ENCODE results near the gene CTNNB1.

The CTNNB1 gene

DNA sequence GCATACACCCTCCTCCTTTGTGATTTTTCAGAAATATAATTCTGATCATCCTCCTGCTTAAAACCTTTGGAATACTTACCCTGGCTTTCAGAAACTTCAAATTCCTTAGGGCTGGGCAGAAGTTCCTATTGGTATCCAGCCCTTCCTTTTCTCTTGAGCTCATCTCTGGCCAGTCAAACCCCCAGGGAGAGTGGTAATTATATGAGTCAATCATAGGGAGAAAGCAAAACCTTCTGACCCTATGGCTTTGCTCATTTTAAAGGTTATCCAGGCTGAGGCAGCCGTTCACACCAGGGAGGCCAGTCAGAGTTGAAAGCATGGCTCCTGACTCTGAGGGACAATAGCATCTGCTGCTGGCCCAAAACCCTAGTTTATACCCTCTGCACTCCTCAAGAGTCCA, 23.9 kb upstream of the CTNNB1 start:
- TF ChIP-seq, protein P1, sequence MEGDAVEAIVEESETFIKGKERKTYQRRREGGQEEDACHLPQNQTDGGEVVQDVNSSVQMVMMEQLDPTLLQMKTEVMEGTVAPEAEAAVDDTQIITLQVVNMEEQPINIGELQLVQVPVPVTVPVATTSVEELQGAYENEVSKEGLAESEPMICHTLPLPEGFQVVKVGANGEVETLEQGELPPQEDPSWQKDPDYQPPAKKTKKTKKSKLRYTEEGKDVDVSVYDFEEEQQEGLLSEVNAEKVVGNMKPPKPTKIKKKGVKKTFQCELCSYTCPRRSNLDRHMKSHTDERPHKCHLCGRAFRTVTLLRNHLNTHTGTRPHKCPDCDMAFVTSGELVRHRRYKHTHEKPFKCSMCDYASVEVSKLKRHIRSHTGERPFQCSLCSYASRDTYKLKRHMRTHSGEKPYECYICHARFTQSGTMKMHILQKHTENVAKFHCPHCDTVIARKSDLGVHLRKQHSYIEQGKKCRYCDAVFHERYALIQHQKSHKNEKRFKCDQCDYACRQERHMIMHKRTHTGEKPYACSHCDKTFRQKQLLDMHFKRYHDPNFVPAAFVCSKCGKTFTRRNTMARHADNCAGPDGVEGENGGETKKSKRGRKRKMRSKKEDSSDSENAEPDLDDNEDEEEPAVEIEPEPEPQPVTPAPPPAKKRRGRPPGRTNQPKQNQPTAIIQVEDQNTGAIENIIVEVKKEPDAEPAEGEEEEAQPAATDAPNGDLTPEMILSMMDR (IDR thresholded peaks at IDR 0.05; ENCODE audit: insufficient read depth, low read length) = no peak
- no peak for TF ChIP-seq POLR2AphosphoS5 (IDR thresholded peaks at IDR 0.05; ENCODE audit: low read depth)
- Histone ChIP-seq H3K4me3 (replicated peaks; ENCODE audit: insufficient read depth, low read length) (no peak overlapping the region), H3K27ac (replicated peaks) (no peak overlapping the region), H3K27me3 (ENCODE audit: insufficient read depth, poor library complexity, severe bottlenecking) (peaks cover 5% of the 10 kb centered on the region)
- DNase-seq (ENCODE audit: low read depth in 1 of 2, low spot score in 1 of 2) = no peak

DNA sequence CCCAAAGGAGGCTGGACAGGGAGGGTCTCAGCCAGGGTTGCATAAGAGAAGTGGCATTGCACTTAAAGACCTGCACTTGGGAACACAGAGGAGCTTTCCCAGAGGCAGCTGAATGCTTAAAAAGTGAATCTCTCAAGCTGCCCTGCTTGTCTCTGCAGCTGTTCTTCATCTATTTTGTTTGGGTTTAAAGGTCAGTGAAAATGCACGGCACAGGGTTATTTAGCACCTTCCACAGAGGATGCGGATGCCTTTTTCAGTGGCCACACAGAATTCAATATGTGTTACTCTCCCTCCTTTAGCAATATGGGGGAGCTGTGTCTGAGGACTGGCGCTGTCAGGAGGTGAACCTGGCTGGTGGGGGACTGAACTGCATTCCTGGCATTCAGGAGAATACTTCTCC, 22.7 kb upstream of the CTNNB1 start:
- no peak overlapping the region for H3K27ac ChIP-seq (replicated peaks)
- DNase-seq (ENCODE audit: low read depth in 1 of 2, low spot score in 1 of 2) = no peak
- no peak overlapping the region for H3K4me3 ChIP-seq (replicated peaks; ENCODE audit: insufficient read depth, low read length)
- TF ChIP-seq GABPA (IDR thresholded peaks at IDR 0.05; ENCODE audit: low read depth) = no peak
- no peak for TF ChIP-seq POLR2AphosphoS5 (IDR thresholded peaks at IDR 0.05; ENCODE audit: low read depth)
- TF ChIP-seq, protein P2, sequence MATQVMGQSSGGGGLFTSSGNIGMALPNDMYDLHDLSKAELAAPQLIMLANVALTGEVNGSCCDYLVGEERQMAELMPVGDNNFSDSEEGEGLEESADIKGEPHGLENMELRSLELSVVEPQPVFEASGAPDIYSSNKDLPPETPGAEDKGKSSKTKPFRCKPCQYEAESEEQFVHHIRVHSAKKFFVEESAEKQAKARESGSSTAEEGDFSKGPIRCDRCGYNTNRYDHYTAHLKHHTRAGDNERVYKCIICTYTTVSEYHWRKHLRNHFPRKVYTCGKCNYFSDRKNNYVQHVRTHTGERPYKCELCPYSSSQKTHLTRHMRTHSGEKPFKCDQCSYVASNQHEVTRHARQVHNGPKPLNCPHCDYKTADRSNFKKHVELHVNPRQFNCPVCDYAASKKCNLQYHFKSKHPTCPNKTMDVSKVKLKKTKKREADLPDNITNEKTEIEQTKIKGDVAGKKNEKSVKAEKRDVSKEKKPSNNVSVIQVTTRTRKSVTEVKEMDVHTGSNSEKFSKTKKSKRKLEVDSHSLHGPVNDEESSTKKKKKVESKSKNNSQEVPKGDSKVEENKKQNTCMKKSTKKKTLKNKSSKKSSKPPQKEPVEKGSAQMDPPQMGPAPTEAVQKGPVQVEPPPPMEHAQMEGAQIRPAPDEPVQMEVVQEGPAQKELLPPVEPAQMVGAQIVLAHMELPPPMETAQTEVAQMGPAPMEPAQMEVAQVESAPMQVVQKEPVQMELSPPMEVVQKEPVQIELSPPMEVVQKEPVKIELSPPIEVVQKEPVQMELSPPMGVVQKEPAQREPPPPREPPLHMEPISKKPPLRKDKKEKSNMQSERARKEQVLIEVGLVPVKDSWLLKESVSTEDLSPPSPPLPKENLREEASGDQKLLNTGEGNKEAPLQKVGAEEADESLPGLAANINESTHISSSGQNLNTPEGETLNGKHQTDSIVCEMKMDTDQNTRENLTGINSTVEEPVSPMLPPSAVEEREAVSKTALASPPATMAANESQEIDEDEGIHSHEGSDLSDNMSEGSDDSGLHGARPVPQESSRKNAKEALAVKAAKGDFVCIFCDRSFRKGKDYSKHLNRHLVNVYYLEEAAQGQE (IDR thresholded peaks at IDR 0.05; ENCODE audit: insufficient replicate concordance, low read depth) = no peak
- TF ChIP-seq SPI1 (IDR thresholded peaks at IDR 0.05; ENCODE audit: borderline replicate concordance, low read depth) = no peak
- TF ChIP-seq, protein P1 (IDR thresholded peaks at IDR 0.05; ENCODE audit: insufficient read depth, low read length) = no peak
- H3K27me3 ChIP-seq (ENCODE audit: insufficient read depth, poor library complexity, severe bottlenecking) = peaks cover 5% of the 10 kb centered on the region

DNA sequence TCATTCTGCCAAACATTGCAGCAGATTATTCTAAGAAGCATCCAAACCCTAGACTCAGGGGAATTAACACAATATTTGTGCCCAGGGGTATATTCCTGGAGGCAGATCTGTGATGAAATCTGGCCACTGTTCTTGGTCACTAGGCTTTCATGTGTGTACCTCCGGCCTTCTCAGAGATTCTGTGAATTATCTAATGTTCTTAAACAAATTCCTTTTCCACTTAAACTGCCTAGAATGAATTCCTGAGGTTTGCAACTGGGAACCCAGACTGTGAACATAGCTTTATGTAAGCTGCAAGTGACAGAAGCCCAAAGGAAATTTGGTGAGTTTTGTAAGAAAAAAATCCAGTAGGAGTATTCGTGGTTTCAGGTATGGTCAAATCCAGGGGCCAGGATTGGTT, 20.7 kb upstream of the CTNNB1 start:
- no peak for TF ChIP-seq GABPA (IDR thresholded peaks at IDR 0.05; ENCODE audit: low read depth)
- TF ChIP-seq, protein P1 (IDR thresholded peaks at IDR 0.05; ENCODE audit: insufficient read depth, low read length) = no peak
- TF ChIP-seq POLR2AphosphoS5 (IDR thresholded peaks at IDR 0.05; ENCODE audit: low read depth) = no peak
- no peak for TF ChIP-seq SPI1 (IDR thresholded peaks at IDR 0.05; ENCODE audit: borderline replicate concordance, low read depth)
- TF ChIP-seq, protein P2 (IDR thresholded peaks at IDR 0.05; ENCODE audit: insufficient replicate concordance, low read depth) = no peak
- no peak for DNase-seq (ENCODE audit: low read depth in 1 of 2, low spot score in 1 of 2)
- Histone ChIP-seq H3K4me3 (replicated peaks; ENCODE audit: insufficient read depth, low read length) (no peak overlapping the region), H3K27ac (replicated peaks) (no peak overlapping the region), H3K27me3 (ENCODE audit: insufficient read depth, poor library complexity, severe bottlenecking) (no peaks in the 10 kb centered on the region)

DNA sequence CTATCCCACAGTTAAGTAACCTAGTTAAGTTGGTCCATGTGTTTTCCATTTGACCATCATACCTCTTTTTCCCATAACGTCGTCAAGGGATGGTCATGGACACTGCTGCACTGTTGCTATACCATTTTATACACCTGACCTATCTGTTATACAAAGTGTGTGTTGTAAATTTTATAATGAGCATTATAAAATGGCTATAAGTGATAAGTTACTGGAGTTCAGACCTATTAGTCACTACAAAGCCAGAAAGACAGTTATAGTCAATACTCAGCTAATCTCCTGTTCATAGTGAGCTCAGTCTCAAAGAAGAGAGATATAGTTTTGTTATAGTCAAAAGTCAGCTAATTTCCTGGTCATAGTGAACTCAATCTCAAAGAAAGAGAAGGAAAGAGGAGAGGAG, 18.9 kb upstream of the CTNNB1 start:
- DNase-seq (ENCODE audit: low read depth in 1 of 2, low spot score in 1 of 2) = no peak
- Histone ChIP-seq H3K27ac (replicated peaks) (no peak overlapping the region), H3K27me3 (ENCODE audit: insufficient read depth, poor library complexity, severe bottlenecking) (no peaks in the 10 kb centered on the region), H3K4me3 (replicated peaks; ENCODE audit: insufficient read depth, low read length) (no peak overlapping the region)
- TF ChIP-seq, protein P2 (IDR thresholded peaks at IDR 0.05; ENCODE audit: insufficient replicate concordance, low read depth) = no peak
- TF ChIP-seq POLR2AphosphoS5 (IDR thresholded peaks at IDR 0.05; ENCODE audit: low read depth) = no peak
- TF ChIP-seq GABPA (IDR thresholded peaks at IDR 0.05; ENCODE audit: low read depth) = no peak
- TF ChIP-seq SPI1 (IDR thresholded peaks at IDR 0.05; ENCODE audit: borderline replicate concordance, low read depth) = no peak
- TF ChIP-seq, protein P1 (IDR thresholded peaks at IDR 0.05; ENCODE audit: insufficient read depth, low read length) = no peak
